ENCODE results near the gene ANO9.

DNA sequence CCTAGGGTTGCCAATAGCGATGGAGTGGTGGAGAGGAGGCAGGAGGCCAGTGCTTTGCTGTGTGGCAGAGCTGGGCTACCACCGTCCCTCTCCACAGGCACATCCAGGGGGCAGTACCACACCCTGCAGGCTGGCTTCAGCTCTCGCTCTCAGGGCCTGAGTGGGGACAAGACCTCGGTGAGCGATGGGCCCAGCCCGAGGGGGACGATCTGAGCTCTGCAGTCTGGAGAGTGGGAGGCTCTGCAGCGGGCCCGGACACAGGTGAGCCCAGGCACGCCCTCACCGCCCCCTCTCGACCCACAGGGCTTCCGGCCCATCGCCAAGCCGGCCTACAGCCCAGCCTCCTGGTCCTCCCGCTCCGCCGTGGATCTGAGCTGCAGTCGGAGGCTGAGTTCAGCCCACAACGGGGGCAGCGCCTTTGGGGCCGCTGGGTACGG, 45.3 kb downstream of the ANO9 start:
- TF ChIP-seq, protein P1, sequence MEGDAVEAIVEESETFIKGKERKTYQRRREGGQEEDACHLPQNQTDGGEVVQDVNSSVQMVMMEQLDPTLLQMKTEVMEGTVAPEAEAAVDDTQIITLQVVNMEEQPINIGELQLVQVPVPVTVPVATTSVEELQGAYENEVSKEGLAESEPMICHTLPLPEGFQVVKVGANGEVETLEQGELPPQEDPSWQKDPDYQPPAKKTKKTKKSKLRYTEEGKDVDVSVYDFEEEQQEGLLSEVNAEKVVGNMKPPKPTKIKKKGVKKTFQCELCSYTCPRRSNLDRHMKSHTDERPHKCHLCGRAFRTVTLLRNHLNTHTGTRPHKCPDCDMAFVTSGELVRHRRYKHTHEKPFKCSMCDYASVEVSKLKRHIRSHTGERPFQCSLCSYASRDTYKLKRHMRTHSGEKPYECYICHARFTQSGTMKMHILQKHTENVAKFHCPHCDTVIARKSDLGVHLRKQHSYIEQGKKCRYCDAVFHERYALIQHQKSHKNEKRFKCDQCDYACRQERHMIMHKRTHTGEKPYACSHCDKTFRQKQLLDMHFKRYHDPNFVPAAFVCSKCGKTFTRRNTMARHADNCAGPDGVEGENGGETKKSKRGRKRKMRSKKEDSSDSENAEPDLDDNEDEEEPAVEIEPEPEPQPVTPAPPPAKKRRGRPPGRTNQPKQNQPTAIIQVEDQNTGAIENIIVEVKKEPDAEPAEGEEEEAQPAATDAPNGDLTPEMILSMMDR (IDR thresholded peaks at IDR 0.05; ENCODE audit: low read length): no peak
- no peak for TF ChIP-seq EZH2phosphoT487 (IDR thresholded peaks at IDR 0.05; ENCODE audit: low read length)
